ENCODE results near the gene KRTAP5-9.
"Not testable (repeated sequence)": the region's sequence is repeated elsewhere in the genome, so short reads cannot be mapped to it uniquely, and the experiment has no call there.

Gene KRTAP5-9

DNA sequence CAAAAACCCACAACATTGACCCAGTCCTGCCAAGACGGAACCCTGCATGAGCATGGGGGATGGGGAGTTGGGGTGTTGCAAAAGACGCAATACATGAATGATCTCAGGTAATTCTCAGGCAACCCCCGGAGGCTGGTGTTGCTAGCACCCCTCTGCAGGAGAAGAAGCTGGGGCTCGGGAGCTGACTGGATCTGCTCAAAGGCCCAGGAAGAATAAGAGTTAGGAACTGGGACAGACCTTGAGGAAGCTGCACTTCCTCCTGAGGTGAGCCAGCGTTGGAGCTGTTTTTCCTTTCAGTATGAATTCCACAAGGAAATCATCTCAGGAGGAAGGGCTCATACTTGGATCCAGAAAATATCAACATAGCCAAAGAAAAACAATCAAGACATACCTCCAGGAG is at the start of gene KRTAP5-9:
KRTAP5-9 (plus strand) TSS at position 301 of the 400 bp plus-strand sequence. CDS start 238 bp downstream, outside the sequence.
- DNase-seq, result no peak

DNA sequence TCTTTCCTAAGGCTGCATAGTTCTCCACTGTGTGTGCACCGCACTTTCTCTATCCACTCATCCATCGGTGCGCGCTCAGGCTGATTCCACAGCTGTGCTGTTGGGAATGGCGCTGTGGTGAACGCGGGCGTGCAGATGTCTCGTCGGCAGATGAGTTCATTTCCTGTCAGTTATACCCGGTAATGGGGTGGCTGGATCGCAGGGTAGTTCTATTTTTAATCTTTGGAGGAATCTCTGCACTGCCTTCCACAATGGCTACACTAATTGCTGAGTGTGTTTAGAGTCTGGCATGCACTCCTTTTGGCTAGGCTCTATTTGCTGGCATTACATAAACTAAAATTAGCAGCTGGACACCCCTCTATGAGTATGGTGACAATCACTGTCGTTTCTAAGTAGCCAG is 49.1 kb upstream of the KRTAP5-9 start:
- DNase-seq, result peak; percentile 34

DNA sequence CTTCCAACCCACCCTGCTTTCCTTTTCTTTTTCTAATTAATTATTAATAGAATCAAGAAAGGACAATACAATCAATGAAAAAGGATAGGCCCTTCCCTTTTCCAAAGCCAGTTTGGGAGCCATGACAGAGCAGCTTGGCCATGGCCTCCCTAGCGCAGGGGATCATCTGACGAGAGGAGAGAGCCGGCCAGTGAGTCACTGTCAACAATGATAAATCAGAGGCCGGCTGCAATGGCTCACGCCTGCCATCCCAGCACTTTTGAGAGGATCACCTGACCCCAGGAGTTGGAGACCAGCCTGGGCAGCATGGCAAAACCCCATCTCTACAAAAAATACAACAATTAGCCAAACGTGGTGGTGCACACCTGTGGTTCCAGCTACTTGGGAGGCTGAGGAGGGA is 48.7 kb upstream of the KRTAP5-9 start:
- DNase-seq, result no peak

DNA sequence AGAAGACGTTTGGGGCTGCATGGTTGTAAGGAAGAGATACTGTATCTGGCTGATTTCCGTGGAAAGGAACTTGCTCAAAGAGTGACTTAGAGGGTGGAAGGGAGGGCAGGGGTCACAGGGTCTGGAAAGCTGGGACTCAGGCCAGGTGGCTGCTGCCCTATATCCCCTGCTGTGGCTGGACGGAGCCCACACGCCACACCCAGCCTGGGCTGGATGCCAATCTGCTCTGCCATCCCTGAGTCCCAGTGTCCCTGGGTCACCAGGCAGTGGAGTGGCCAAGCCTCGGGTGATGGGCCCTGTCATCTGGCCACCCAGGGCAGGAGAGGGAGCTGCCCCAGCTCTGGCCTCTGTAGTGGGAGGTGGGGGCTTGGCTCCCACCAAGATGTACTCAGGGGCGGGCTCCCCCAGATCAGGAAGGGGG is 47.6 kb upstream of the KRTAP5-9 start:
- DNase-seq, result no peak

GRCh38 chr11:71501071-71501985 is 46.9 kb upstream of the KRTAP5-9 start:
- no peak for DNase-seq

DNA sequence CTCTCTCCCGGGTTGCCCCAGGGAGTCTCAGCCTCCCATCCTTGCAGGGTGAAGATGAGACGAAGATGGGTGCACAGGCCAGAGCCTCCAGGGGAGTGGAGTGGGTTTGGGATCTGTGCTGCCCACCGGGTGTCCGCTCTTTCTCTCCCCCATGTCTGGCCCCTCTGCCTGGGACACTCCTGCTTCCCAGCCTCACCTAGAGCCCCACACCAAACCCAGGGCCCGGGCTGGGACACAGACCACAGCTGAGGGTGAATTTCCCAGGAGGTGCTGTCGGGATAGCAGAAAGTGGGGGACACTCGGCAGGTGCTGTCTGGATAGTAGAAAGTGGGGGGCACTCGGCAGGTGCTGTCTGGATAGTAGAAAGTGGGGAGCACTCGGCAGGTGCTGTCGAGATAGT is 46.2 kb upstream of the KRTAP5-9 start:
- DNase-seq, result no peak

DNA sequence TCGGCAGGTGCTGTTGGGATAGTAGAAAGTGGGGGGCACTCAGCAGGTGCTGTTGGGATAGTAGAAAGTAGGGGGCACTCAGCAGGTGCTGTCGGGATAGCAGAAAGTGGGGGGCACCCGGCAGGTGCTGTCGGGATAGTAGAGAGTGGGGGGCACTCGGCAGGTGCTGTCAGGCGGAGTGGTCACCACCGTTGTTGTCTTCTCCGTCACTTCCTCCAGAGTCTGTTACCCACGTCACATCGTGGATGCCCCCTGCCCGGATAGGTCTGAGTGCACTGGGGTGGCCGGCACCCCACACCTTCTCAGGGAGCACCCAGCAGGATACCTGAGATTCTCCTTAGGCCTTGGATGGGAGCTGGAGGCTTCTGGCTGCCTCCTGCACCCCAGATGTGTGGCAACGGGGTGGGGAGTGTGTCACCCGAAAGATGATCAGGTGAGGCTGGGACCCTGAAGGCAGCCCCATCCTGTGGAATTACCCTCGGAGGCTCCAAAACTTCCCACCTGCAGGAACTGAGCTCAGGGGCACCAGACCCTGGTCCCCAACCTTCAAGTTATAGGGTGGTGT is 45.3 kb upstream of the KRTAP5-9 start:
- no peak for DNase-seq

DNA sequence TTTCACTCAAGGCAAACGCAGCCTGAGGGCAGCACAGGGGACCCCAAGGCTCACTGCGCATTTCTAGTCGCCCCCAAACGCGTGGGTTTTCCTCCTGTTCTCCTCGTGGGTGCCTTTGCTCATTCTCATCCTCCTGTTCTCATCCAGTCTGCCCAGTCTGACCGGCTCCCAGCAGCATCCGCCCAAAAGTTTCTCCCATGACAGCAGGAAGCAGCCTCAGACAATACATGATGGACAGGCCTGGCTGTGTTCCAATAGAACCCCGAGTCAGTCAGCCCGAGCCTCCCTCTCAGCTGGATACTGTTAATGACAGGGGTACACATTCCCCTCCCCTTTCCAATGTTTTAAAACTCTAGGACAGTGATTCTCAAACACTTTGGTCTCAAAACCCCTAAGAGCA is 43.7 kb upstream of the KRTAP5-9 start:
- no peak for DNase-seq

- no peak for DNase-seq
These were observed 43.2 kb upstream of the KRTAP5-9 start for GRCh38 chr11:71505001-71505400.

DNA sequence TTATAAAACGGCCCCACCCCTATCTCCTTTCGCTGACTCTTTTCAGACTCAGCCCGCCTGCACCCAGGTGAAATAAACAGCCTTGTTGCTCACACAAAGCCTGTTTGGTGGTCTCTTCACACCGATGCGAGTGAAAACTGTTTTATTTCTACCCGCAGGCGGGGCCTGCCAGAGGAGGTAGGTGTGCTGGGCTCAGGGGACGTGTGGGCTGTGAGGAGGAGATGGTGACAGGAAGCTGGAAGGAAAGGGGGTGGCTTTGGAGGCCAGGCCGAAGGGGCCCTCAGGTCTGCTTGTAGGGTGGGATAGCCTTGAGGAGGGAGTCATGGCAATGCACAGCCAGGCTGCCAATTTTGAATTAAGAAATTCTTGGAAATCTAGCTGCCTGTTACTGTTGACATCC is 42.4 kb upstream of the KRTAP5-9 start:
- DNase-seq, result no peak

DNA sequence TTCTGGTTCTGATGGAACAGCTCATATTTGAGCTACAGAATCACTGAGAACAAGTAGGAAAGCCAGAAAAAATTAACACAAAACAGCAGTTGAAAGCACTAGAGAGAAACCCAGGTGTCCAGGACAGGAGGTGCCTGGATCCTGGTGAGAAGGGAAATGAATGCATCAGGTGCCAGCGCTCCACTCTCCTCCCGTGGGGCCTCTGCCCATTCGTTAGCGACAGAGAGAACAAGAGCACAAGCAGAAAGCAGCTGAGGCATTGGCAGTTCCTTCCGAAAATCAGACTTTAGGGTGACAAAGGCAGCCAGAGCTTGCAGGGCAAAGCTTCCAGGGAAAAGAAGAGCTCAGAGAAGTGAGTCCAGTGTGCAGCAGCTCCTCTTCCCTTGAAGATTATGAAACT is 41.1 kb upstream of the KRTAP5-9 start:
- no peak for DNase-seq

- DNase-seq, result no peak
These were observed 29.4 kb upstream of the KRTAP5-9 start for GRCh38 chr11:71518506-71519471.

- DNase-seq, result no peak
These were observed 28.7 kb upstream of the KRTAP5-9 start for GRCh38 chr11:71519546-71519945.

DNA sequence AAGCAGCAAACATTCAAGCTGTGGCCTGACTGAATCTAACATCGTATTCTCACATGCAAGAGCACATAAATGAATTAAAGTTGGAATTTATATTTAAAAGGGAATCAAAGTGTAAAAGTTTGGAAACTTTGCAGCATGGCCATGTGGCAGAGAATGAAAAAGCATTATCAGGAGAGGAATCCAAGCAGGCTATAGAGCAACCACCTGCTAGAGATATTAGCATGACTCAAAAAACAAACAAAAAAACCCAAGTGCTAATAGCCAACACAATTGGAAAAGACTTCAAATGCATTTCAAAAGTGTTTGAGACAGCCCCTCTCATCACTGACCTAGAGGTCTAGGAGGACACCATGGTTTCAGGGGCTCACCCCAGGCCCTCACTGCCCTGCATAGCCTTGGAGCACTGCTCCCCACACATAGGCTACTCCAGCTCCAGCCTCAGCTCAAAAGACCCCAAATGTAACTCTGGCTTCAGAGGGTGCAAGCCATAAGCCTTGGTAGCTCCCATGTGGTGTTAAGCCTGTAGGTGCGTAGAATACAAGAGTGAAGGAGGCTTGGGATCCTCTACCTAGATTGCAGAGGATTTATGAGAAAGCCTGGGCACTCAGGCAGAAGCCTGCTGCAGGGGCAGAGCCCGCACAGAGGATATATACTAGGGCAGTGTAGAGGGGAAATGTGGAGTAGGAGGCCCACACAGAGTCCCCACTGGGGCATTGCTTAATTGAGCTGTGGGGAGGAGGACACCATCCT is 22.9 kb upstream of the KRTAP5-9 start:
- no peak for DNase-seq

- no peak for DNase-seq
These were observed 22.2 kb upstream of the KRTAP5-9 start for GRCh38 chr11:71525938-71526495.

- DNase-seq, result not testable (repeated sequence)
These were observed 21.2 kb upstream of the KRTAP5-9 start, which contains the start of gene KRTAP5-7 for GRCh38 chr11:71526796-71527575. KRTAP5-7 (plus strand) TSS chr11:71527267; CDS start chr11:71527301, 34 bp downstream.

GRCh38 chr11:71527576-71528210 is 20.5 kb upstream of the KRTAP5-9 start:
- no peak for DNase-seq

- no peak for DNase-seq
These were observed 17.6 kb upstream of the KRTAP5-9 start for GRCh38 chr11:71530602-71531001.

DNA sequence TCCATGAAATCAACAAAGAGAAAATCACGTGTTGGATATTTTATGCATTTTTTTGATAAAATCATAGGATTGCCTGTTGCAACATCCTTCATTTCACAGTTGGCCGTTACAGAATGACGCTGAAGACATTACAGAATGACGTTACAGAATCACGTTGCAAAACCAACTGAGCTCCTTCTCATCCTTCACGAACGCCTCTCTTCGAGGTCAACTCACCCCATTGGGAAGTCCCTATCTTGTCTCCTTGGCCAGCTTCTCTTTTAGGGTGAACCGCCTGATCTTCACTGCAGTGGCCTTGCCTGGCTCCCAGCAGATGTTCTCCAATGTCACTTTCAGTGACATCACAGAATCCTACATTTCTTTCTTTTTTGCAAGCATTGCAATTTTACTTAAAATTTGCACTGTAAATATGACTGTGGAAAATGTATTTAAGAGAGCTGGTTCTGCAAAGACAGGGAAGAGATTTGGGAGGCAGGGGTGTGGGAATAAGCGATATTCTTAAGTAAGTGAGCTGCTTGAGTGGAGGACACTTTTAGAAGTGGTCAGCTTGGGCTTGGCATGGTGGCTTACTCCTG is 16.1 kb upstream of the KRTAP5-9 start:
- DNase-seq, result no peak

Measured in fibroblast of upper back skin (primary cell).